HG03066 (cell line): ENCODE data around the gene CIART.

Experiments used
- ATAC-seq: cut with Tn5 transposase; IDR thresholded peaks from one replicate; pipeline ENCODE4 v1.9.1; 2021; ENCODE audit warnings: low read depth; ENCODE audit not compliant: unreplicated experiment

Gene CIART

GRCh38 chr1:150259758-150260669 lies 22.3 kb upstream of the CIART start:
- ATAC-seq = no peak

GRCh38 chr1:150261367-150261766 lies 21.0 kb upstream of the CIART start:
- ATAC-seq = no peak

- no peak for ATAC-seq
Observed at GRCh38 chr1:150262388-150263320, 19.7 kb upstream of the CIART start.

- ATAC-seq = no peak
Observed at GRCh38 chr1:150263549-150263948, 18.8 kb upstream of the CIART start.

- no peak for ATAC-seq
Observed at GRCh38 chr1:150267896-150268295, 14.5 kb upstream of the CIART start.

GRCh38 chr1:150268340-150268704 lies 14.0 kb upstream of the CIART start:
- ATAC-seq = no peak

- ATAC-seq = peak; percentile 78
Observed at GRCh38 chr1:150268705-150269403, 13.5 kb upstream of the CIART start, which contains the start of gene APH1A. Gene APH1A, minus strand, starts transcription at chr1:150269016. Its CDS starts 206 bp downstream, at chr1:150268810.

- no peak for ATAC-seq
Observed at GRCh38 chr1:150269451-150269850, 12.9 kb upstream of the CIART start.

- ATAC-seq = no peak
Observed at GRCh38 chr1:150271291-150271959, 10.9 kb upstream of the CIART start.

GRCh38 chr1:150273311-150273710 lies 9.0 kb upstream of the CIART start:
- ATAC-seq = no peak

- no peak for ATAC-seq
Observed at GRCh38 chr1:150280138-150280707, 2.1 kb upstream of the CIART start.

GRCh38 chr1:150281221-150281757 lies 1.1 kb upstream of the CIART start:
- no peak for ATAC-seq

GRCh38 chr1:150282558-150282958 lies 204 bp downstream of the CIART start:
- no peak for ATAC-seq

- ATAC-seq = no peak
Observed at GRCh38 chr1:150283260-150283659, 906 bp downstream of the CIART start.

- no peak for ATAC-seq
Observed at GRCh38 chr1:150288382-150288781, 6.0 kb downstream of the CIART start.

- ATAC-seq = no peak
Observed at GRCh38 chr1:150288822-150289221, 6.5 kb downstream of the CIART start.

- peak; percentile 97 for ATAC-seq
Observed at GRCh38 chr1:150293433-150294253, 11.3 kb downstream of the CIART start, which contains the start of gene MRPS21. Gene MRPS21, plus strand, starts transcription at chr1:150293861. Its CDS starts 506 bp downstream, at chr1:150294367.

GRCh38 chr1:150295476-150295875 lies 13.1 kb downstream of the CIART start:
- ATAC-seq = no peak

GRCh38 chr1:150299716-150300115 lies 17.4 kb downstream of the CIART start:
- ATAC-seq = no peak
